Neural cell (in vitro differentiated cells): ENCODE results near the gene SRP9. TPM values are rescaled to one million over a fixed set of nuclear protein-coding genes. Genes with fewer than 3 reads are reported as not detected.
"Not testable (repeated sequence)": the region's sequence is repeated elsewhere in the genome, so short reads cannot be mapped to it uniquely, and the experiment has no call there.

Source experiments
- H2AFZ ChIP-seq: fragments of 200-600, 300-800 bp; sonication (generic), shearing (Covaris generic); 2 replicates; pipeline ENCODE4 v1.6.0; 2014; ENCODE audit warnings: low read depth, mild to moderate bottlenecking, antibody characterized with exemption, low read length, moderate library complexity
- H3F3A ChIP-seq: fragments of 200-600 bp; shearing (Covaris generic); 2 replicates; pipeline ENCODE4 v1.6.1; 2016; ENCODE audit warnings: mild to moderate bottlenecking, moderate library complexity, mixed read lengths, antibody characterized with exemption, low read length; ENCODE audit not compliant: insufficient read depth, poor library complexity, severe bottlenecking
- H3K27ac ChIP-seq: fragments of 200-600, 300-800 bp; sonication (generic), shearing (Covaris generic); 2 replicates; pipeline ENCODE4 v1.5.1; 2014; ENCODE audit warnings: mild to moderate bottlenecking, low read length, moderate library complexity
- H3K27me3 ChIP-seq: fragments of 300-800, 200-600 bp; sonication (generic), shearing (Covaris generic); 2 replicates; pipeline ENCODE4 v1.6.0; 2014; ENCODE audit warnings: mild to moderate bottlenecking, low read depth, low read length, moderate library complexity; ENCODE audit not compliant: insufficient read depth
- H3K36me3 ChIP-seq: fragments of 300-800, 200-600 bp; sonication (generic), shearing (Covaris generic); 2 replicates; pipeline ENCODE4 v1.5.1; 2014; ENCODE audit warnings: mild to moderate bottlenecking, antibody characterized with exemption, low read length, moderate library complexity; ENCODE audit not compliant: insufficient read depth
- H3K4me2 ChIP-seq: fragments of 300-800, 200-600 bp; sonication (generic), shearing (Covaris generic); 2 replicates; pipeline ENCODE4 v1.6.0; 2014; ENCODE audit warnings: mild to moderate bottlenecking, low read length
- H3K4me3 ChIP-seq: fragments of 300-800, 200-600 bp; sonication (generic), shearing (Covaris generic); 2 replicates; pipeline ENCODE4 v1.5.1; 2014; ENCODE audit warnings: mild to moderate bottlenecking, low read length, moderate library complexity
- H3K79me2 ChIP-seq: fragments of 200-600 bp; shearing (Covaris generic); replicated peaks from 2 replicates; pipeline ENCODE4 v1.6.0; 2014; ENCODE audit warnings: mild to moderate bottlenecking, low read length, moderate library complexity; ENCODE audit not compliant: insufficient read depth
- H3K9ac ChIP-seq: fragments of 300-800, 200-600 bp; sonication (generic), shearing (Covaris generic); 2 replicates; pipeline ENCODE4 v1.6.1; 2016; ENCODE audit warnings: mild to moderate bottlenecking, low read length, mixed read lengths
- H3K9me2 ChIP-seq: fragments of 200-600 bp; shearing (Covaris generic); 2 replicates; pipeline ENCODE4 v1.6.1; 2016; ENCODE audit warnings: mild to moderate bottlenecking, low read length, mixed read lengths; ENCODE audit not compliant: insufficient read depth
- H3K9me3 ChIP-seq: fragments of 200-600, 300-800 bp; sonication (generic), shearing (Covaris generic); 2 replicates; pipeline ENCODE4 v1.6.1; 2016; ENCODE audit warnings: mild to moderate bottlenecking, mixed run types, low read length, moderate library complexity, mixed read lengths
- H4K20me1 ChIP-seq: fragments of 200-600 bp; shearing (Covaris generic); 2 replicates; pipeline ENCODE4 v1.6.1; 2016; ENCODE audit warnings: mild to moderate bottlenecking, mixed run types; ENCODE audit not compliant: insufficient read depth
- EP300 ChIP-seq: fragments of 450-650 bp; conservative IDR thresholded peaks from 2 replicates; pipeline ENCODE4 v1.6.1; 2014; ENCODE audit warnings: antibody characterized with exemption, mild to moderate bottlenecking, moderate library complexity; ENCODE audit not compliant: poor library complexity, severe bottlenecking
- EZH2 ChIP-seq: fragments of 200-600, 300-800 bp; shearing (Covaris generic), sonication (generic); IDR thresholded peaks from 2 replicates; pipeline ENCODE4 v1.6.1; 2014; ENCODE audit warnings: antibody characterized with exemption, low read length, borderline replicate concordance, mild to moderate bottlenecking; ENCODE audit not compliant: insufficient read depth, poor library complexity, severe bottlenecking
- MXI1 ChIP-seq: fragments of 450-650 bp; conservative IDR thresholded peaks from 2 replicates; pipeline ENCODE4 v1.6.1; 2014; ENCODE audit warnings: antibody characterized with exemption, mild to moderate bottlenecking; ENCODE audit not compliant: poor library complexity, severe bottlenecking
- POLR2AphosphoS5 ChIP-seq: IDR thresholded peaks from 2 replicates; pipeline ENCODE4 v1.6.1; 2012
- RAD21 ChIP-seq: fragments of 450-650 bp; conservative IDR thresholded peaks from 2 replicates; pipeline ENCODE4 v1.6.1; 2014; ENCODE audit warnings: antibody characterized with exemption, mild to moderate bottlenecking, moderate library complexity
- SMC3 ChIP-seq: fragments of 450-650 bp; conservative IDR thresholded peaks from 2 replicates; pipeline ENCODE4 v1.6.1; 2014; ENCODE audit warnings: antibody characterized with exemption, mild to moderate bottlenecking, moderate library complexity; ENCODE audit not compliant: poor library complexity
- TAF1 ChIP-seq: IDR thresholded peaks from 2 replicates; pipeline ENCODE4 v1.6.1; 2012; ENCODE audit warnings: low read depth
- polyA plus RNA-seq: library from polyadenylated mRNA; depleted of rRNA; stranded (reverse); fragments of >200 nt; gene quantifications from 2 replicates; pipeline ENCODE4 v1.2.3, GENCODE V29; 2014
- TF ChIP-seq, protein P1 (sequence below): IDR thresholded peaks from 2 replicates; pipeline ENCODE4 v1.6.1; 2012; ENCODE audit warnings: borderline replicate concordance
- TF ChIP-seq, protein P2 (sequence below): fragments of 450-650 bp; IDR thresholded peaks from 2 replicates; pipeline ENCODE4 v1.5.1; 2014; ENCODE audit warnings: antibody characterized with exemption, mild to moderate bottlenecking, moderate library complexity; ENCODE audit not compliant: poor library complexity, severe bottlenecking

Gene SRP9
- polyA plus RNA-seq, 1 donor from 2014 or later, result 1,838 TPM

DNA sequence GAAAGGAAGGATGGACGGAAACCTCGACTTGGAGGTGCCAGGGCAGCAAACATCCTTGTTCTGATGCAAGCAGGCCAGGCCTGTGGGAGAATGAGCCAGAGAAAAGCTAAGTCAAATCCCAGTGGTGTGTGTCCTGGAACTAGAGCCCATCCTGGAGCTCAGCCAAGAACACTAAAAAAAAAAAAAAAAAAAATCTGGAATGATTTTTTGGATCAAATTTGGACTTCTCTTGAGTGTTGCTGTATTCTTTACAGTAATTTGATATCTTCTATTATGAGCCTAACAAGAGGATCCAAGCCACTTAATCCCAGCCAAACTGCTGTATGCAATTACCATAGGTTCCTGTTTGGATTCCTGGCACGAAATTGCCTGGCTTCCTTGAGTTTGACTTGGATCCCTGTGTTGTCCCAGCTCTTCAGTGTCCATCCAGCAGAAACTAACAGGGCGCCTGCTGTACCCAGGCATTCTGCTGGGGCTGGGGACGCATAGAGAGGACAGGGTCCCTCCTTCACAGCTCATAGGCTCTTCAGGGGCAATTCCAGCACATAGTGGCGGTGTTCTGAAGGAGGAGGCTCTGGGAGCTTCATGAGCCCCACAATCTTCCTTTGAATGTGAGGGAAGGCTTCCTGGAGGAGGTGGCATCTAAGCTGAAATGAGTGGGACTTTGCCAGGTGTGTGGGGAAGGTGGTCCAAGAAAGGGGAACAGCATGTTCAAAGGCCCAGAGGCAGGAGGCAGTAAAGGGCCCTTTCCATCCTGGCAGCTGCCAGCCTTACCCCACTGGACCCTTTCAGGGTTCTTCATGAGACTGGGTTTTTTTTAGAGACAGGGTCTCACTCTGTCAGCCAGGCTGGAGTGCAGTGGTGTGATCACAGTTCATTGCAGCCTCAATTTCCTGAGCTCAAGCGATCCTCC lies 57.0 kb downstream of the SRP9 start:
- H4K20me1 ChIP-seq, result no peaks in the 10 kb centered on the region
- TF ChIP-seq RAD21 (no peak), POLR2AphosphoS5 (no peak), SMC3 (no peak), MXI1 (no peak), EZH2 (no peak), TAF1 (no peak), EP300 (no peak)
- TF ChIP-seq, protein P1, sequence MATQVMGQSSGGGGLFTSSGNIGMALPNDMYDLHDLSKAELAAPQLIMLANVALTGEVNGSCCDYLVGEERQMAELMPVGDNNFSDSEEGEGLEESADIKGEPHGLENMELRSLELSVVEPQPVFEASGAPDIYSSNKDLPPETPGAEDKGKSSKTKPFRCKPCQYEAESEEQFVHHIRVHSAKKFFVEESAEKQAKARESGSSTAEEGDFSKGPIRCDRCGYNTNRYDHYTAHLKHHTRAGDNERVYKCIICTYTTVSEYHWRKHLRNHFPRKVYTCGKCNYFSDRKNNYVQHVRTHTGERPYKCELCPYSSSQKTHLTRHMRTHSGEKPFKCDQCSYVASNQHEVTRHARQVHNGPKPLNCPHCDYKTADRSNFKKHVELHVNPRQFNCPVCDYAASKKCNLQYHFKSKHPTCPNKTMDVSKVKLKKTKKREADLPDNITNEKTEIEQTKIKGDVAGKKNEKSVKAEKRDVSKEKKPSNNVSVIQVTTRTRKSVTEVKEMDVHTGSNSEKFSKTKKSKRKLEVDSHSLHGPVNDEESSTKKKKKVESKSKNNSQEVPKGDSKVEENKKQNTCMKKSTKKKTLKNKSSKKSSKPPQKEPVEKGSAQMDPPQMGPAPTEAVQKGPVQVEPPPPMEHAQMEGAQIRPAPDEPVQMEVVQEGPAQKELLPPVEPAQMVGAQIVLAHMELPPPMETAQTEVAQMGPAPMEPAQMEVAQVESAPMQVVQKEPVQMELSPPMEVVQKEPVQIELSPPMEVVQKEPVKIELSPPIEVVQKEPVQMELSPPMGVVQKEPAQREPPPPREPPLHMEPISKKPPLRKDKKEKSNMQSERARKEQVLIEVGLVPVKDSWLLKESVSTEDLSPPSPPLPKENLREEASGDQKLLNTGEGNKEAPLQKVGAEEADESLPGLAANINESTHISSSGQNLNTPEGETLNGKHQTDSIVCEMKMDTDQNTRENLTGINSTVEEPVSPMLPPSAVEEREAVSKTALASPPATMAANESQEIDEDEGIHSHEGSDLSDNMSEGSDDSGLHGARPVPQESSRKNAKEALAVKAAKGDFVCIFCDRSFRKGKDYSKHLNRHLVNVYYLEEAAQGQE, result no peak
- TF ChIP-seq, protein P2, sequence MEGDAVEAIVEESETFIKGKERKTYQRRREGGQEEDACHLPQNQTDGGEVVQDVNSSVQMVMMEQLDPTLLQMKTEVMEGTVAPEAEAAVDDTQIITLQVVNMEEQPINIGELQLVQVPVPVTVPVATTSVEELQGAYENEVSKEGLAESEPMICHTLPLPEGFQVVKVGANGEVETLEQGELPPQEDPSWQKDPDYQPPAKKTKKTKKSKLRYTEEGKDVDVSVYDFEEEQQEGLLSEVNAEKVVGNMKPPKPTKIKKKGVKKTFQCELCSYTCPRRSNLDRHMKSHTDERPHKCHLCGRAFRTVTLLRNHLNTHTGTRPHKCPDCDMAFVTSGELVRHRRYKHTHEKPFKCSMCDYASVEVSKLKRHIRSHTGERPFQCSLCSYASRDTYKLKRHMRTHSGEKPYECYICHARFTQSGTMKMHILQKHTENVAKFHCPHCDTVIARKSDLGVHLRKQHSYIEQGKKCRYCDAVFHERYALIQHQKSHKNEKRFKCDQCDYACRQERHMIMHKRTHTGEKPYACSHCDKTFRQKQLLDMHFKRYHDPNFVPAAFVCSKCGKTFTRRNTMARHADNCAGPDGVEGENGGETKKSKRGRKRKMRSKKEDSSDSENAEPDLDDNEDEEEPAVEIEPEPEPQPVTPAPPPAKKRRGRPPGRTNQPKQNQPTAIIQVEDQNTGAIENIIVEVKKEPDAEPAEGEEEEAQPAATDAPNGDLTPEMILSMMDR, result no peak
- H3K9ac ChIP-seq, result no peak overlapping the region
- no peaks in the 10 kb centered on the region for H3K27me3 ChIP-seq
- no peaks in the 10 kb centered on the region for H3F3A ChIP-seq
- no peaks in the 10 kb centered on the region for H3K9me3 ChIP-seq
- no peaks in the 10 kb centered on the region for H3K79me2 ChIP-seq
- H3K4me2 ChIP-seq, result no peak overlapping the region
- H3K36me3 ChIP-seq, result peaks cover 5% of the 10 kb centered on the region
- H3K4me3 ChIP-seq, result no peak overlapping the region
- no peak overlapping the region for H2AFZ ChIP-seq
- H3K27ac ChIP-seq, result no peak overlapping the region
- H3K9me2 ChIP-seq, result no peaks in the 10 kb centered on the region

DNA sequence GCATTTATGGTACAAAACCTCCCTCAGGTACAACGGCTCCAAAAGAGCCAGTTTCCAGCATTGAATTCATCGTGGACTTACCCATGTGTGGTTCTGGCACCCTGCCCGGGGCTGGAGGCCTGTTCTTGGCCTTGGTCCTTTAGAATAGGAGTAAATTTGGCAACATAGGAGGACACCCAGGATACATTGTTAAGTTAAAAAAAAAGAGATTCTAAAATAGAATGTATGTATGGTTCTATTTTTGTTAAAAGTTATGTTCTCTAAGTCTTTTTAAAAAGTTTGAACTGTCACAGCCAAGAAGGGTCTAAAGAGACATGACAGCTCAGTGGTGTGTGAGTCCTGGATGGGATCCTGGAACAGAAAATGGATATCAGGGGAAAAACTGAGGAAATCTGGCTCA lies 58.2 kb downstream of the SRP9 start:
- no peaks in the 10 kb centered on the region for H4K20me1 ChIP-seq
- no peaks in the 10 kb centered on the region for H3F3A ChIP-seq
- no peaks in the 10 kb centered on the region for H3K9me3 ChIP-seq
- no peak overlapping the region for H3K27ac ChIP-seq
- H3K4me2 ChIP-seq, result no peak overlapping the region
- H3K9me2 ChIP-seq, result no peaks in the 10 kb centered on the region
- peaks cover 5% of the 10 kb centered on the region for H3K36me3 ChIP-seq
- no peak overlapping the region for H3K4me3 ChIP-seq
- no peak overlapping the region for H2AFZ ChIP-seq
- no peaks in the 10 kb centered on the region for H3K27me3 ChIP-seq
- H3K79me2 ChIP-seq, result no peaks in the 10 kb centered on the region
- TF ChIP-seq, protein P1, result no peak
- no peak for TF ChIP-seq TAF1
- TF ChIP-seq MXI1, result no peak
- TF ChIP-seq POLR2AphosphoS5, result no peak
- TF ChIP-seq EP300, result no peak
- H3K9ac ChIP-seq, result no peak overlapping the region

DNA sequence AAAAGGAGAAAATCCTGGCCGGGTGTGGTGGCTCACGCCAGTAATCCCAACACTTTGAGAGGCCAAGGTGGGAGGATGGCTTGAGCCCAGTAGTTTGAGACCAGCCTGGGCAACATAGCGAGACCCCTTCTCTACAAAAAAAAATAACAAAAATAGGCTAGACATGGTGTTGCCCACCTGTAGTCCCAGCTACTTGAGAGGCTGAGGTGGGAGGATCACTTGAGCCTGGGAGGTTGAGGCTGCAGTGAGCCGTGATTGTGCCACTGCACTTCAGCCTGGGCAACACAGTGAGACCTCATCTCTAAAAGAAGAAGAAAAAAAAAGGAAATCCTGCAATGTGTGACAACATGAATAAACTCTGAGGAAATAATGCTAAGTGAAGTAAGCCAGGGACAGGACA lies 58.7 kb downstream of the SRP9 start:
- not testable (repeated sequence) for H3K9ac ChIP-seq, H3F3A ChIP-seq, H3K27me3 ChIP-seq, H3K9me2 ChIP-seq, H3K27ac ChIP-seq, H3K9me3 ChIP-seq, H3K4me2 ChIP-seq, H3K4me3 ChIP-seq, H3K36me3 ChIP-seq, H2AFZ ChIP-seq, H4K20me1 ChIP-seq, H3K79me2 ChIP-seq
